Heart left ventricle (tissue), 13 donors: ENCODE data around the gene NAGPA.

Source experiments
- CTCF ChIP-seq, 12 donors: fragments of 200-600 bp; sonication (generic) in 4 of 12; IDR thresholded peaks; one replicate each; pipeline versions ENCODE4 v1.5.0 to v1.8.0; 2018 to 2022; ENCODE audit warnings: antibody characterized with exemption in 12 of 12, mild to moderate bottlenecking in 5 of 12
- POLR2A ChIP-seq, 2 donors: fragments of 450-650 bp; IDR thresholded peaks; one replicate each; pipeline ENCODE4 v1.6.1; 2017; ENCODE audit warnings: antibody characterized with exemption in 2 of 2, mild to moderate bottlenecking in 2 of 2, moderate library complexity in 2 of 2
- donor health status: ischemic (EF 13 %, LVEDD 7.1; RV severe dilation, severe dysfunction).
- donor health status: DM: no; HTN: yes; CAD: no.
- donor health status: DM: no; HTN: no; CAD: no.
- donor health status: ischemic (EF 25% LVEDD 6.9; RV normal size, moderate dysfunction).
- donor health status: ischemic (EF 25% LVEDD 5.7; RV mildly dilated, moderate dysfunction).
- donor health status: ischemic (EF 35%, LVEDD 5.7; RV mildly dilated, moderate dysfunction).
- donor health status: nonischemic (EF 11% LVEDD 7.7; RV severe dilation, severe dysfunction).
- donor health status: DM: yes; HTN: yes; CAD: no.
- donor health status: PGD.
- donor health status: ischemic (EF 29% LVEDD 5.4; RV normal size, mild dysfunction).
- donor health status: nonischemic (EF 23%, LVEDD 6.1; RV moderate dilation, normal function).

- TF ChIP-seq CTCF (IDR thresholded peaks at IDR 0.05) = no peak
- no peak for TF ChIP-seq POLR2A (IDR thresholded peaks at IDR 0.05)
Measured at GRCh38 chr16:5077304-5077703, 43.6 kb upstream of the NAGPA start.
